ENCODE data around the gene HEG1.

DNA sequence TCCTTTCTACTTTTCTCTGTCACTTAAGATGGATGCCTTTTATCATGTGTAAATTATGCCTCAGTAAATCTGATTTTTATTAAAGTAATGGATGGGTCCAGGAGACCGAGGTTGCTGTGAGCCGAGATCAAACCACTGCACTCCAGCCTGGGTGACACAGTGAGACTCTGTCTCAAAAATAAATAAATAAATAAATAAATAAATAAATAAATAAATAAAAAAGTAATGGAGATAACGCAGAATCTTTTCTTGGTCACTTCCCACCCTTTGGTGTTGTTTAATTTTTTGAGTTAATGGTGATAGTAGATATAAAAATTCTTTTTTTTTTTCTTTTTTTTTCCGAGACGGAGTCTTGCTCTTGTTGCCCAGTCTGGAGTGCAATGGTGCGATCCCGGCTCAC, 77.2 kb downstream of the HEG1 start:
- TF ChIP-seq CTCF (conservative IDR thresholded peaks at IDR 0.05 in 1 of 2, IDR thresholded peaks at IDR 0.05 in 1 of 2; ENCODE audit: extremely low read depth in 1 of 2, insufficient read depth in 1 of 2, low read depth in 1 of 2, low read length in 2 of 2) (no peak), EZH2 (IDR thresholded peaks at IDR 0.05; ENCODE audit: borderline replicate concordance, low read length) (no peak)

Data from mammary epithelial cell (primary cell).